ENCODE measurements around the gene PVR. TPM values are rescaled to one million over a fixed set of nuclear protein-coding genes. Genes with fewer than 3 reads are reported as not detected.

The PVR gene
- total RNA-seq, 1 experiment from 2014 or later, result 141 TPM

DNA sequence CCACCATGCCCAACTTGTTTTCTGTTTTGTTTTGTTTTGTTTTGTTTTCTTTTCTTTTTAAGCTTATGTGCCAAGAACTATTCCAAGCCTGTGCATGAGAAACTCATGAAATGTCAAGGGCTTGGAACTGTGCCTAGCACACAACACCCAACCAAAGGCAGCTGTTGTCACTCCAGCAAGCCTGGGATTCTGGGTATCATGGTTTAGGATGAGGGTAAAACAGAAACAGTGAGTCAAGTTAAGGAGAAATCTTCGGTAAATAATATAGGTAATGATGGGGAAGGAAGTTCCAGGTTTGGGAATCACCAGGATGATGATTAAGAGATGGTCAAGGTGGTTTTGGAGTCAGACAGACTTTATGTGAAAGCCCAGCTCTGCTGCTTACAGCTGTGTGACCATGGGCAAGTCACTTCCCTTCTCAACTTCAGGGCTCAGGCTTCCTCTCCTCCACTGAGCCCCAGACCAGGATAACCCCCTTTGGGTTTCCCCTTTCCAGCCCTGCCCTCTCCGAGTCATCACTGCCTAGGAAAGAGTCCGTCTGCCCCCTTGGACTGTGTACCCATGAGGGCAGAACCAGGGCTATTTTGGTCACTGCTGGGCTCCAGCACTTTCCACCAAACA, 5.0 kb downstream of the PVR start:
- Mint-ChIP-seq H3K4me3 (ENCODE audit: unreplicated experiment) (no peak overlapping the region), H3K4me1 (ENCODE audit: insufficient read depth, unreplicated experiment) (peaks cover 16% of the 10 kb centered on the region), H3K9me3 (ENCODE audit: unreplicated experiment) (no peaks in the 10 kb centered on the region), H3K27ac (ENCODE audit: low read depth, unreplicated experiment) (no peak overlapping the region), H3K36me3 (ENCODE audit: insufficient read depth, unreplicated experiment) (peaks cover 67% of the 10 kb centered on the region), H3K27me3 (ENCODE audit: insufficient read depth, unreplicated experiment) (no peaks in the 10 kb centered on the region)
- CTCF ChIA-PET, result interaction anchor here (0.6 to 2.5 kb wide), 8 partner anchors 8 to 123 kb away, joined by 3 to 23 read pairs (median 4); no protein-coding TSS in a partner anchor
- TF ChIP-seq, protein P1, sequence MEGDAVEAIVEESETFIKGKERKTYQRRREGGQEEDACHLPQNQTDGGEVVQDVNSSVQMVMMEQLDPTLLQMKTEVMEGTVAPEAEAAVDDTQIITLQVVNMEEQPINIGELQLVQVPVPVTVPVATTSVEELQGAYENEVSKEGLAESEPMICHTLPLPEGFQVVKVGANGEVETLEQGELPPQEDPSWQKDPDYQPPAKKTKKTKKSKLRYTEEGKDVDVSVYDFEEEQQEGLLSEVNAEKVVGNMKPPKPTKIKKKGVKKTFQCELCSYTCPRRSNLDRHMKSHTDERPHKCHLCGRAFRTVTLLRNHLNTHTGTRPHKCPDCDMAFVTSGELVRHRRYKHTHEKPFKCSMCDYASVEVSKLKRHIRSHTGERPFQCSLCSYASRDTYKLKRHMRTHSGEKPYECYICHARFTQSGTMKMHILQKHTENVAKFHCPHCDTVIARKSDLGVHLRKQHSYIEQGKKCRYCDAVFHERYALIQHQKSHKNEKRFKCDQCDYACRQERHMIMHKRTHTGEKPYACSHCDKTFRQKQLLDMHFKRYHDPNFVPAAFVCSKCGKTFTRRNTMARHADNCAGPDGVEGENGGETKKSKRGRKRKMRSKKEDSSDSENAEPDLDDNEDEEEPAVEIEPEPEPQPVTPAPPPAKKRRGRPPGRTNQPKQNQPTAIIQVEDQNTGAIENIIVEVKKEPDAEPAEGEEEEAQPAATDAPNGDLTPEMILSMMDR (IDR thresholded peaks at IDR 0.05; ENCODE audit: unreplicated experiment), result no peak
- peak; percentile 56 for DNase-seq (ENCODE audit: unreplicated experiment)
- POLR2A ChIA-PET, result interaction anchor here (1.0 to 1.3 kb wide), 3 partner anchors 50 to 197 kb away, joined by 3 read pairs; partner anchors contain the start of gene NECTIN2
- intact Hi-C loops (cut with micrococcal nuclease), result no loop called here
- no TSS peak for BruUV-seq (replicated peaks)

GRCh38 chr19:44649578-44650145, 6.0 kb downstream of the PVR start:
- Mint-ChIP-seq H3K27ac (ENCODE audit: low read depth, unreplicated experiment) (no peak overlapping the region), H3K4me1 (ENCODE audit: insufficient read depth, unreplicated experiment) (peaks cover 22% of the 10 kb centered on the region), H3K27me3 (ENCODE audit: insufficient read depth, unreplicated experiment) (no peaks in the 10 kb centered on the region), H3K36me3 (ENCODE audit: insufficient read depth, unreplicated experiment) (peaks cover 74% of the 10 kb centered on the region), H3K4me3 (ENCODE audit: unreplicated experiment) (no peak overlapping the region), H3K9me3 (ENCODE audit: unreplicated experiment) (no peaks in the 10 kb centered on the region)
- no peak for DNase-seq (ENCODE audit: unreplicated experiment)
- TF ChIP-seq, protein P1 (IDR thresholded peaks at IDR 0.05; ENCODE audit: unreplicated experiment), result no peak
- ChIA-PET CTCF (interaction anchor here (0.6 to 2.5 kb wide), 6 partner anchors 7 to 476 kb away, joined by 3 to 23 read pairs (median 3); no protein-coding TSS in a partner anchor), POLR2A (no interaction called here)
- BruUV-seq (replicated peaks), result no TSS peak
- intact Hi-C loops (cut with micrococcal nuclease), result no loop called here

- H3K4me1 Mint-ChIP-seq (ENCODE audit: insufficient read depth, unreplicated experiment), result peaks cover 30% of the 10 kb centered on the region
- intact Hi-C loops (cut with micrococcal nuclease), result no loop called here
- H3K27me3 Mint-ChIP-seq (ENCODE audit: insufficient read depth, unreplicated experiment), result no peaks in the 10 kb centered on the region
- H3K4me3 Mint-ChIP-seq (ENCODE audit: unreplicated experiment), result no peak overlapping the region
- no peak for DNase-seq (ENCODE audit: unreplicated experiment)
- no peaks in the 10 kb centered on the region for H3K9me3 Mint-ChIP-seq (ENCODE audit: unreplicated experiment)
- ChIA-PET POLR2A (interaction anchor here (1.1 kb wide), 1 partner anchor 64 kb away, joined by 3 read pairs; no protein-coding TSS in a partner anchor), CTCF (interaction anchor here (0.7 to 7.0 kb wide), 8 partner anchors 10 to 82 kb away, joined by 4 to 82 read pairs (median 7); partner anchors contain the start of gene PVR)
- no peak overlapping the region for H3K27ac Mint-ChIP-seq (ENCODE audit: low read depth, unreplicated experiment)
- H3K36me3 Mint-ChIP-seq (ENCODE audit: insufficient read depth, unreplicated experiment), result peaks cover 94% of the 10 kb centered on the region
- TF ChIP-seq, protein P1 (IDR thresholded peaks at IDR 0.05; ENCODE audit: unreplicated experiment), result no peak
- no TSS peak for BruUV-seq (replicated peaks)
Measured at GRCh38 chr19:44653343-44653742, 9.6 kb downstream of the PVR start.

DNA sequence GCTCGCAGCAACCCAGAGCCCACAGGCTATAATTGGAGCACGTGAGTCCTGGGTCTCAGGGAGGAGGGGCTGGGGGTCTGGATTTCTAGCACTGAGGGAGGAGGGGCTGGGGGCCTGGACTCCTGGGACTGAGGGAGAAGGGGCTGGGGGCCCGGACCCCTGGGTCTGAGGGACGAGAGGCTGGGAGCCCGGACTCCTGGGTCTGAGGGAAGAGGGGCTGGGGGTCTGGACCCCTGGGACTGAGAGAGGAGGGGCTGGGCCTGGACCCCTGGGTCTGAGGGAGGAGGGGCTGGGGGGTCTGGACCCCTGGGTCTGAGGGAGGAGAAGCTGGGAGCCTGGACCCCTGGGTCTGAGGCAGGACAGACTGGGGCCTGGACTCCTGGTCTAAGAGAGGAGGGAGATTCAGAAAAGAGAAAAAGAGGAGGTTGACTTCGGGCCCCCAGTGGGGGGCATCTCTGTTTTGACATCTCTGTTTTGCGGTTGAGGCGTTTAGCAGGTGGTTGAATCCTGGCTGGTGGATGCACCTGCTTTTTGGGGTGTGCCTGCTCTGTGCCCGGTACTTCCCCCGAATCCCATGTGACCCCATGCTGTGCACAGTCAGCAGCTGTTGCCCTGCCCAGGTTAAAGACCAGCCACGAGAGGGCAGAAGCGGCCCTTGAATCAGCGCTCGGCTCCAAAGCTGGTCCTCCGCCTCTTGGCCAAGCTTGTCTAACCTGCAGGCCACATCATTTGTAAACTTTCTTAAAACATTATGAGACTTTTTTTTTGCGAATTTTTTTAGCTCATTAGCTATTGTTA, 10.5 kb downstream of the PVR start:
- Mint-ChIP-seq H3K4me3 (ENCODE audit: unreplicated experiment) (no peak overlapping the region), H3K4me1 (ENCODE audit: insufficient read depth, unreplicated experiment) (peaks cover 24% of the 10 kb centered on the region), H3K36me3 (ENCODE audit: insufficient read depth, unreplicated experiment) (peaks cover 94% of the 10 kb centered on the region), H3K27me3 (ENCODE audit: insufficient read depth, unreplicated experiment) (no peaks in the 10 kb centered on the region), H3K27ac (ENCODE audit: low read depth, unreplicated experiment) (no peak overlapping the region), H3K9me3 (ENCODE audit: unreplicated experiment) (no peaks in the 10 kb centered on the region)
- ChIA-PET POLR2A (interaction anchor here (0.5 to 1.1 kb wide), 3 partner anchors 65 to 120 kb away, joined by 3 read pairs; no protein-coding TSS in a partner anchor), CTCF (interaction anchor here (0.5 to 7.0 kb wide), 17 partner anchors 8 to 524 kb away, joined by 3 to 82 read pairs (median 4); partner anchors contain the start of gene PVR)
- intact Hi-C loops (cut with micrococcal nuclease), result loop anchor here (1.0 kb wide), 1 partner anchor 116 kb away; no protein-coding TSS in a partner anchor
- peak; percentile 83 for DNase-seq (ENCODE audit: unreplicated experiment)
- TF ChIP-seq, protein P1 (IDR thresholded peaks at IDR 0.05; ENCODE audit: unreplicated experiment), result peak; percentile 56
- BruUV-seq (replicated peaks), result no TSS peak

Data from MCF 10A (cell line).